NCI-H1694 treated with DMSO at 0.1 percent for 48 hours (cell line): ENCODE data around the gene RPSA.
"Not testable (repeated sequence)": the region's sequence is repeated elsewhere in the genome, so short reads cannot be mapped to it uniquely, and the experiment has no call there.

Experiments used
- DNase-seq: peaks from one replicate; lab custom pipeline; 2025; lab: John Stamatoyannopoulos, UW

RPSA gene

DNA sequence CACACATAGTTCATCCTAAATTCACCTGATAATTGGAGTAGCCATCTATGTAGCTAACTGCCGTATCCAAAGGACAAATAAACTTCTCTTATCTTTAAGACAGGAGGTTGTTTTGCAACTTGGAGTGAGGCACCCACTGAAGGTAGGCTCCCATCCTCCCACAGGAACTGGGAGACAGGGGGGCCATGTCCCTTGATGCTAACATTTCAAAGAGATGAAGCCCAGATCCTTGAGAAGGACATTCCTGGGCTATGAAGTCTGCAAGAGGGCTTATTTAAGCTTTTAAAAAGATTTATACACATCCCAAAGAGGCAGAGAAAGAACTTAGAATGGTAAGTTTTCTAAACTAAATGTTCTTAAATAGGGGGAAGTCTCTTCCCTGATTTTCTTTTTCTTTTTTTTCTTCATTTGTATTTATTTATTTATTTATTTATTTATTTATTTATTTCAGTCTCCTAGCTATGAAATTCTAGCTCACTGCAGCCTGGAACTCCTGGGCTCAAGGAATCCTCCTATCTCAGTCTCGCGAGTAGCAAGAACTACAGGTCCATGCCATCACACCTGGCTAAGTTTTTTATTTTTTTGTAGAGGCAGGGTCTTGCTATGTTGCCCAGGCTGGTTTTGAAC lies 48.2 kb downstream of the RPSA start:
- DNase-seq, result no peak

DNA sequence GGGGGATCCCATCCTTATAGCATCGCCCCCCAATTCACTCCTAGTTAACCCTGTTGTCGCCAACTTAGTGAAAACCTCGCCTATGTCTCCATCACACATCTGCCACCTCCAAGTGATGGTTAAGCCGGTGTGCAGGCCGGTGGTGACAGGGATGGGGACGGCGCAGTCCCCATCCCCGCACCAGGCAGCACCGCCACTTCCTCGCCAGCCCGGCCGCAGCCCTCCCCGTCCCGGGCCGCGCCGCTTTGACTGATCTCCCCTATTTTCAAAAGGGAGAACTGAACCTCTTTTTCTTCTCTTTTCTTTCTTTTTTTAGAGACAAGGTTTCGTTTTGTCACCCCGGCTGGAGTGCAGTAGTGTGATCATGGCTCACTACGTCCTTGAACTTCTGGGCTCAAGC lies 49.6 kb downstream of the RPSA start:
- no peak for DNase-seq

DNA sequence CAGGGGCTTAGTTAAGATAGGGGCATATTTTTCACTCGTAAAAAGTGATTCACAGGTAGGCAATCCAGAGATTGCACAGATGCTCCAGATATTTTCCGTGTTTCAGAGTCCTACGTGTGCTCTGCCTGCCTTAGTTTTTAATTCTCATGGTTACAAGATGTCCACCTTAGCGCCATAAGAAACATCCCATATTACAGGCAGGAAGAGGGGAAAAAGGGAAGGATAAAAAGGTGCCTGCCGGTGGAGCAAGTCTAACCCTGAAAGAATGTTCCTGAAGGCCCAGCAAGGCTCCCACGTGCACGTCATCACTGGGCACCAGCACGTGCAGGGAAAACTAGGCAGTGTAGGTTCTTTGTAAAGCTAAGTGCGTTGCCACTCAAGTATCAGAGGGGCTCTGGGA lies 50.8 kb downstream of the RPSA start:
- DNase-seq, result no peak

DNA sequence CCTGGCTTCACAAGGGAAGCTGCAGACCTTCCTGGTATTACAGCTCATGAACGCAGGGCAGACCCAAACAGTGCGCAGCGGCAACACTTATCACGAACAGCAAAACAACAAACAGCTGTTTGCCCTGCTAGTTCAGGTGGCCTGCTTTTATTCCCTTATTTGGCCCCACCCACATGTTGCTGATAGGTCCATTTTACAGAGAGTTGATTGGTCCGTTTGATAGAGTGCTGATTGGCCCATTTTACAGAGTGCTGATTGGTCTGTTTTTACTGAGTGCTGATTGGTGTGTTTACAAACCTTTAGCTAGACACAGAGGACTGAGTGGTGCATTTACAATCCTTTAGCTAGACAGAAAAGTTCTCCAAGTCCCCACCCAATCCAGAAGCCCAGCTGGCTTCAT lies 52.1 kb downstream of the RPSA start:
- DNase-seq, result not testable (repeated sequence)

DNA sequence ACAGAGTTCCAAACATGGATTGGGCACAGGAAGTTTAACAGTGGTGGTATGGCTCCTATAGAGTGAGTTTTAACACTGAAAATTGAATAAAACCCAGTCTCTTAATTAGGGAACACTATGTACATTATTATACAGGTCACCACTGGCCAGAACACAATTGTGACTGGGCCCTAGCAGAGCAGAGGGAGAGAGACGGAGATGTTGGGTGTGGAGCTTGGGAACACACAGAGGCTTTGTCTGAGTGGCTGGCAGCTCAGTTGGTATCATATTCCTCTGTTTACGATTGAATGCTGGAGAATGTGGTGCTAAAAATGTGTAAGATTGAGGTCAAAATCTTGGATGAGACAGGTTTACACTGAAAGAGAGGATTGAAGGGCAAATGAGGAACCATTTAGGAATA lies 54.2 kb downstream of the RPSA start:
- DNase-seq, result no peak
